Osteoblast (primary cell): ENCODE measurements around the gene FEZ2. TPM values are rescaled to one million over a fixed set of nuclear protein-coding genes. Genes with fewer than 3 reads are reported as not detected.
A peak's percentile ranks its signal among the peaks of the same experiment; 100 is the strongest.

Experiments
- DNase-seq: peaks from one replicate; pipeline ENCODE4 v3.0.0; 2011; ENCODE audit warnings: low spot score, mixed read lengths; ENCODE audit not compliant: insufficient read length; ENCODE audit errors: missing footprints
- H2AFZ ChIP-seq: 2 replicates; pipeline ENCODE4 v1.6.0; 2011; ENCODE audit warnings: mild to moderate bottlenecking, low read length
- H3K27ac ChIP-seq: 2 replicates; pipeline ENCODE4 v1.5.1; 2011; ENCODE audit warnings: mild to moderate bottlenecking, low read depth, low read length, moderate library complexity
- H3K27me3 ChIP-seq: 2 replicates; pipeline ENCODE4 v1.6.0; 2012; ENCODE audit warnings: mild to moderate bottlenecking, control low read depth, inconsistent platforms, low read length, moderate library complexity; ENCODE audit not compliant: insufficient read depth
- H3K36me3 ChIP-seq: 2 replicates; pipeline ENCODE4 v1.5.1; 2011; ENCODE audit warnings: mild to moderate bottlenecking, low read length, control low read depth, moderate library complexity; ENCODE audit not compliant: insufficient read depth
- H3K4me1 ChIP-seq: 2 replicates; pipeline ENCODE4 v1.5.1; 2011; ENCODE audit warnings: mild to moderate bottlenecking, low read length, control low read depth, moderate library complexity; ENCODE audit not compliant: insufficient read depth
- H3K4me2 ChIP-seq: 2 replicates; pipeline ENCODE4 v1.6.0; 2011; ENCODE audit warnings: mild to moderate bottlenecking, low read length; ENCODE audit not compliant: insufficient read depth
- H3K4me3 ChIP-seq: fragments of 200-600 bp; sonication (generic); 3 replicates; pipeline ENCODE4 v1.5.1; 2012; ENCODE audit warnings: mild to moderate bottlenecking, low read length, inconsistent platforms; ENCODE audit not compliant: insufficient read depth
- H3K79me2 ChIP-seq: 2 replicates; pipeline ENCODE4 v1.6.0; 2012; ENCODE audit warnings: mild to moderate bottlenecking, low read length, control low read depth, inconsistent platforms; ENCODE audit not compliant: insufficient read depth
- H3K9me3 ChIP-seq: 2 replicates; pipeline ENCODE4 v1.5.1; 2011; ENCODE audit warnings: low read depth, low read length, control low read depth
- H4K20me1 ChIP-seq: 2 replicates; pipeline ENCODE4 v1.6.0; 2012; ENCODE audit warnings: mild to moderate bottlenecking, low read length, control low read depth; ENCODE audit not compliant: insufficient read depth
- total RNA-seq: library from RNA; depleted of rRNA; stranded (reverse); fragments of >200 nt; gene quantifications from 2 replicates; pipeline ENCODE4 v1.2.3, GENCODE V29; 2012
- TF ChIP-seq, protein P1 (sequence below): IDR thresholded peaks from 2 replicates; pipeline ENCODE4 v1.5.1; 2011; ENCODE audit warnings: mild to moderate bottlenecking, low read depth, low read length, moderate library complexity; ENCODE audit errors: extremely low read depth

Gene FEZ2
- total RNA-seq, 1 donor: 62.6 TPM

DNA sequence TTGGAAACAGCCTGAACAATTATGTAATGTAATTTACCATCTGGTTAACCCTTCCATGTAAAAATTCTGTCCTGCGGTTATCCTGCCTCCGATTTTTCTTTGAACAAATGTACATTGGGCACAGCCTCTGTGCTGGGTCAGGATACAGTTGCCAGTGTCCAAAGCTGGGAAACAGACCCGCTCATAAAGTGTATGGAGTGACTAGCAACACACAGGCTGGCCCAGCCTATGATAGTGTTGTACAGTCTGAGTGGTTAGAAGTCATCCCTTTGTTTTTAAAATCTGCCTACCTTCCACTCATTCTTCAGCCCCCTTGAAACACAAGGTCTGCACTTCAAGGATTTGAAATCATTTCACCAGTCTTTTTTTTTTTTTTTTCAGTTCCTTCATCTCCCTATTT is 50.1 kb downstream of the FEZ2 start:
- Histone ChIP-seq H3K27me3 (no peaks in the 10 kb centered on the region), H4K20me1 (no peaks in the 10 kb centered on the region), H2AFZ (no peak overlapping the region), H3K4me1 (peaks cover 47% of the 10 kb centered on the region), H3K27ac (no peak overlapping the region), H3K36me3 (peaks cover 95% of the 10 kb centered on the region), H3K4me2 (no peak overlapping the region), H3K4me3 (no peak overlapping the region), H3K9me3 (no peaks in the 10 kb centered on the region), H3K79me2 (peaks cover 6% of the 10 kb centered on the region)
- no peak for DNase-seq
- TF ChIP-seq, protein P1, sequence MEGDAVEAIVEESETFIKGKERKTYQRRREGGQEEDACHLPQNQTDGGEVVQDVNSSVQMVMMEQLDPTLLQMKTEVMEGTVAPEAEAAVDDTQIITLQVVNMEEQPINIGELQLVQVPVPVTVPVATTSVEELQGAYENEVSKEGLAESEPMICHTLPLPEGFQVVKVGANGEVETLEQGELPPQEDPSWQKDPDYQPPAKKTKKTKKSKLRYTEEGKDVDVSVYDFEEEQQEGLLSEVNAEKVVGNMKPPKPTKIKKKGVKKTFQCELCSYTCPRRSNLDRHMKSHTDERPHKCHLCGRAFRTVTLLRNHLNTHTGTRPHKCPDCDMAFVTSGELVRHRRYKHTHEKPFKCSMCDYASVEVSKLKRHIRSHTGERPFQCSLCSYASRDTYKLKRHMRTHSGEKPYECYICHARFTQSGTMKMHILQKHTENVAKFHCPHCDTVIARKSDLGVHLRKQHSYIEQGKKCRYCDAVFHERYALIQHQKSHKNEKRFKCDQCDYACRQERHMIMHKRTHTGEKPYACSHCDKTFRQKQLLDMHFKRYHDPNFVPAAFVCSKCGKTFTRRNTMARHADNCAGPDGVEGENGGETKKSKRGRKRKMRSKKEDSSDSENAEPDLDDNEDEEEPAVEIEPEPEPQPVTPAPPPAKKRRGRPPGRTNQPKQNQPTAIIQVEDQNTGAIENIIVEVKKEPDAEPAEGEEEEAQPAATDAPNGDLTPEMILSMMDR: no peak

DNA sequence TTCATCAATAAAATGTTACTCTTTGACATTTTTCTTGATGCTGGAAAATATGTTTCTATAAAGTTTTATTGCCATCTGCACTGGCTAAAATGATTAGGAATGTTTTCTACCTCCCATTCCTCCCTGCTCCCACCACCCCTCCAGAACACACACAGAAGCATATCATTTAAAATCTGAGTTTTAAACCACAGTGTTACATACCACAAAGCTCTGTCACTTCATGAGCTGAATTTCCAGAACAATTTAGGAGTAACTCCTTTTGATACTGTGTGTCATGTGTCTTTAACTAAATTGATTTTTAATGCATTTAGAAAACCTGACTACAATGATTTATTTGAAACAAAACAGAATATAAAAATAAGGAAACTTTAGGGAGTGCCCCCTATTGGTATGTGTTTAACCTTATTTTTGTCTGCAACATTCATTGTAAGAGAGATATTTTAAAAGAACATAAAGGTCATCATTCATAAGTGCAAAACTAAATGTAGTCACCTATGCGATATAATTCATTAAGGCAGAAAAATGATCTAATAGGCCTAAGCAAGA is 52.0 kb downstream of the FEZ2 start:
- TF ChIP-seq, protein P1: no peak
- Histone ChIP-seq H4K20me1 (no peaks in the 10 kb centered on the region), H3K27me3 (no peaks in the 10 kb centered on the region), H3K4me2 (no peak overlapping the region), H3K4me1 (peaks cover 55% of the 10 kb centered on the region), H3K4me3 (no peak overlapping the region), H3K36me3 (peaks cover 95% of the 10 kb centered on the region), H3K79me2 (peaks cover 8% of the 10 kb centered on the region), H3K9me3 (no peaks in the 10 kb centered on the region), H2AFZ (no peak overlapping the region), H3K27ac (peak overlapping the region; percentile 65)
- peak; percentile 11 for DNase-seq

DNA sequence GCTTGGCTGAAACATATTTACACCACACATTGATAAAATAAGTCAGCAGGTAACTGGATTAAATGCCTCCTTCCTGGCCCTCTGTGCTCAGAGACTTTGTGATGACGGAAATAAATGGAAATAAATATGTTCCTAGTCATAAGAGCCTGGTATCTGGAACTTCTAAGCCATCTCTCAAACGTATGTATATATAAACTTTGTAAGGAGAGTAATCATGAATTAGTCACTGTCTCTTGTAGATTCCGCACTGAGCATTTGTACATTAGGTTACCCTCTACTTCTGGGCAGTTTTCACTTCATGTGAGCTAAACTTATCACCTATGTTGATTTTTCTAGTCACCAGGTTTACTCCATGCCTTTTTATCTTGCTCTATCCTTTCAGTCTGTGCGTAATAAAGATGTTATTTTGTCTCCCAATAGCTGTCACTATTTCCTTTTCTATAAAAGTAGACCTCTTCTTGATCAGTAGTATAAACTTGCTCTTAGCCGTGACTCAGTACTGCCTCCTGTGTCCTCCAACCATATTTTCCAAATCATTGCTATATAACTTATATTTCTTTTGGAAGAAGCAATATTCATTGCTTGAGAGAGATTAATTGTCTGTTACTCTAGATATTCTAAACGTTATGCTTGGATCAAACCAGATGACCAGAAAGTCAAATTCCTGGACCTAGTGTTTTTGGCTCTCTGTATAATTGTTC is 53.2 kb downstream of the FEZ2 start:
- TF ChIP-seq, protein P1: peak; percentile 50

DNA sequence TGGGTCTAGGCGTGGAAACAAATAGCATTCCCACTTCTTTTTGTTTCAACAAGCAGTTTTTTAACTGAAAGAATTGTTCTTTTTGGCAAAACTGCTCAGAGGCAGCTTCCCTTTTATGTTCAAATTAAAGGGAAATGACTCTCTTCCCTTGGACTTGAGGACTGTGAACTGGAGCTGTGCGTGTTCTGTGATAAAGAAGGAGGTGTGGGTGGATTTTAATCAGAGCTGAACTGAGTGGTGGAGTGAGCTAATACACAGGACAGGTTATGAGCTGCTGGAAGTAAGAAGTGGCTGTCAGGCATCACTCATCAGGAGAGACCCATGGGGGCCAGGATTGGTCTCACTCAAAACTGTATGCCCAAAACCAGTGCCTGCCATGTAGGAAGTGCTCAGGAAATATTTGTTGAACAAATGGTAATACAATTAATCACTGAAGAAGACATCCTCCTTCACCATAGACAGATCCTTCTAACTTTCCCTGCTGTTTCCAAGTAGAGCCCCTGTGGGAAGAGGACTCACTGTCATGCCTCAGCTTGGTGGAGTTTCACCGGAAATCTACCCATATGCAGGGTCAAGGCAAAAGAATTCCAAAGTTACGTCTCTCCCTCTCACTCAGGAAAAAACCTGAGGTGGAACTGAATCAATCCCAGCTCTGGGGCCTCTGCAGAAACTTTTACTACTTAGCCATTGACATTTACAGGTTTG is 55.9 kb downstream of the FEZ2 start:
- H2AFZ ChIP-seq: no peak overlapping the region
- H3K27me3 ChIP-seq: no peaks in the 10 kb centered on the region
- peak overlapping the region; percentile 30 for H3K27ac ChIP-seq
- H3K36me3 ChIP-seq: peaks cover 96% of the 10 kb centered on the region
- H3K9me3 ChIP-seq: no peaks in the 10 kb centered on the region
- TF ChIP-seq, protein P1: no peak
- H3K4me2 ChIP-seq: no peak overlapping the region
- H3K79me2 ChIP-seq: peaks cover 2% of the 10 kb centered on the region
- H4K20me1 ChIP-seq: no peaks in the 10 kb centered on the region
- DNase-seq: peak; percentile 32
- no peak overlapping the region for H3K4me3 ChIP-seq
- peaks cover 64% of the 10 kb centered on the region for H3K4me1 ChIP-seq

More for the DNA sequence above, 53.2 kb downstream of the FEZ2 start:
- H3K9me3 ChIP-seq: no peaks in the 10 kb centered on the region
- H3K36me3 ChIP-seq: peaks cover 96% of the 10 kb centered on the region
- no peak overlapping the region for H3K4me3 ChIP-seq
- peak overlapping the region; percentile 65 for H3K27ac ChIP-seq
- H3K27me3 ChIP-seq: no peaks in the 10 kb centered on the region
- peaks cover 60% of the 10 kb centered on the region for H3K4me1 ChIP-seq
- no peak for DNase-seq
- no peak overlapping the region for H2AFZ ChIP-seq
- peaks cover 8% of the 10 kb centered on the region for H3K79me2 ChIP-seq
- no peak overlapping the region for H3K4me2 ChIP-seq
- H4K20me1 ChIP-seq: no peaks in the 10 kb centered on the region
